ENCODE data around the gene BTAF1.

Gene BTAF1

GRCh38 chr10:92001581-92001980 is 78.0 kb downstream of the BTAF1 start:
- Histone ChIP-seq H3K36me3 (ENCODE audit: control insufficient read depth, low read length) (peaks cover 54% of the 10 kb centered on the region), H3K9me2 (replicated peaks; ENCODE audit: control insufficient read depth, low read length) (no peaks in the 10 kb centered on the region), H3K9me3 (ENCODE audit: control insufficient read depth, insufficient read depth, low read length) (no peaks in the 10 kb centered on the region), H3K27ac (ENCODE audit: low read depth, low read length) (no peak overlapping the region), H3K4me2 (ENCODE audit: low read length) (no peak overlapping the region), H4K20me1 (ENCODE audit: control insufficient read depth, insufficient read depth, low read depth, low read length) (no peaks in the 10 kb centered on the region), H3K79me2 (ENCODE audit: control insufficient read depth, low read length) (no peaks in the 10 kb centered on the region), H3F3A (ENCODE audit: control insufficient read depth, insufficient read depth) (no peaks in the 10 kb centered on the region), H3K27me3 (ENCODE audit: control insufficient read depth, low read length) (no peaks in the 10 kb centered on the region), H3K4me3 (ENCODE audit: low read length) (no peak overlapping the region), H3K4me1 (ENCODE audit: control insufficient read depth, low read length) (no peaks in the 10 kb centered on the region)
- no peak for TF ChIP-seq EZH2phosphoT487 (IDR thresholded peaks at IDR 0.05; ENCODE audit: borderline replicate concordance, low read length)
- TF ChIP-seq, protein P1, sequence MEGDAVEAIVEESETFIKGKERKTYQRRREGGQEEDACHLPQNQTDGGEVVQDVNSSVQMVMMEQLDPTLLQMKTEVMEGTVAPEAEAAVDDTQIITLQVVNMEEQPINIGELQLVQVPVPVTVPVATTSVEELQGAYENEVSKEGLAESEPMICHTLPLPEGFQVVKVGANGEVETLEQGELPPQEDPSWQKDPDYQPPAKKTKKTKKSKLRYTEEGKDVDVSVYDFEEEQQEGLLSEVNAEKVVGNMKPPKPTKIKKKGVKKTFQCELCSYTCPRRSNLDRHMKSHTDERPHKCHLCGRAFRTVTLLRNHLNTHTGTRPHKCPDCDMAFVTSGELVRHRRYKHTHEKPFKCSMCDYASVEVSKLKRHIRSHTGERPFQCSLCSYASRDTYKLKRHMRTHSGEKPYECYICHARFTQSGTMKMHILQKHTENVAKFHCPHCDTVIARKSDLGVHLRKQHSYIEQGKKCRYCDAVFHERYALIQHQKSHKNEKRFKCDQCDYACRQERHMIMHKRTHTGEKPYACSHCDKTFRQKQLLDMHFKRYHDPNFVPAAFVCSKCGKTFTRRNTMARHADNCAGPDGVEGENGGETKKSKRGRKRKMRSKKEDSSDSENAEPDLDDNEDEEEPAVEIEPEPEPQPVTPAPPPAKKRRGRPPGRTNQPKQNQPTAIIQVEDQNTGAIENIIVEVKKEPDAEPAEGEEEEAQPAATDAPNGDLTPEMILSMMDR (IDR thresholded peaks at IDR 0.05; ENCODE audit: low read depth, low read length, poor library complexity, severe bottlenecking), result no peak

GRCh38 chr10:92001995-92002394 is 78.4 kb downstream of the BTAF1 start:
- Histone ChIP-seq H3K79me2 (ENCODE audit: control insufficient read depth, low read length) (no peaks in the 10 kb centered on the region), H3K27me3 (ENCODE audit: control insufficient read depth, low read length) (no peaks in the 10 kb centered on the region), H3F3A (ENCODE audit: control insufficient read depth, insufficient read depth) (no peaks in the 10 kb centered on the region), H3K36me3 (ENCODE audit: control insufficient read depth, low read length) (peaks cover 51% of the 10 kb centered on the region), H3K4me1 (ENCODE audit: control insufficient read depth, low read length) (no peaks in the 10 kb centered on the region), H4K20me1 (ENCODE audit: control insufficient read depth, insufficient read depth, low read depth, low read length) (no peaks in the 10 kb centered on the region), H3K4me3 (ENCODE audit: low read length) (no peak overlapping the region), H3K4me2 (ENCODE audit: low read length) (no peak overlapping the region), H3K9me2 (replicated peaks; ENCODE audit: control insufficient read depth, low read length) (no peaks in the 10 kb centered on the region), H3K9me3 (ENCODE audit: control insufficient read depth, insufficient read depth, low read length) (no peaks in the 10 kb centered on the region), H3K27ac (ENCODE audit: low read depth, low read length) (no peak overlapping the region)
- no peak for TF ChIP-seq EZH2phosphoT487 (IDR thresholded peaks at IDR 0.05; ENCODE audit: borderline replicate concordance, low read length)
- TF ChIP-seq, protein P1 (IDR thresholded peaks at IDR 0.05; ENCODE audit: low read depth, low read length, poor library complexity, severe bottlenecking), result no peak

GRCh38 chr10:92003258-92003657 is 79.7 kb downstream of the BTAF1 start:
- H3K79me2 ChIP-seq (ENCODE audit: control insufficient read depth, low read length), result no peaks in the 10 kb centered on the region
- no peaks in the 10 kb centered on the region for H3K4me1 ChIP-seq (ENCODE audit: control insufficient read depth, low read length)
- H3K4me3 ChIP-seq (ENCODE audit: low read length), result no peak overlapping the region
- no peaks in the 10 kb centered on the region for H3K9me2 ChIP-seq (replicated peaks; ENCODE audit: control insufficient read depth, low read length)
- H3K27me3 ChIP-seq (ENCODE audit: control insufficient read depth, low read length), result no peaks in the 10 kb centered on the region
- peaks cover 47% of the 10 kb centered on the region for H3K36me3 ChIP-seq (ENCODE audit: control insufficient read depth, low read length)
- no peak overlapping the region for H3K4me2 ChIP-seq (ENCODE audit: low read length)
- H3K27ac ChIP-seq (ENCODE audit: low read depth, low read length), result no peak overlapping the region
- H4K20me1 ChIP-seq (ENCODE audit: control insufficient read depth, insufficient read depth, low read depth, low read length), result no peaks in the 10 kb centered on the region
- no peaks in the 10 kb centered on the region for H3K9me3 ChIP-seq (ENCODE audit: control insufficient read depth, insufficient read depth, low read length)
- no peaks in the 10 kb centered on the region for H3F3A ChIP-seq (ENCODE audit: control insufficient read depth, insufficient read depth)
- no peak for TF ChIP-seq EZH2phosphoT487 (IDR thresholded peaks at IDR 0.05; ENCODE audit: borderline replicate concordance, low read length)
- TF ChIP-seq, protein P1 (IDR thresholded peaks at IDR 0.05; ENCODE audit: low read depth, low read length, poor library complexity, severe bottlenecking), result no peak

DNA sequence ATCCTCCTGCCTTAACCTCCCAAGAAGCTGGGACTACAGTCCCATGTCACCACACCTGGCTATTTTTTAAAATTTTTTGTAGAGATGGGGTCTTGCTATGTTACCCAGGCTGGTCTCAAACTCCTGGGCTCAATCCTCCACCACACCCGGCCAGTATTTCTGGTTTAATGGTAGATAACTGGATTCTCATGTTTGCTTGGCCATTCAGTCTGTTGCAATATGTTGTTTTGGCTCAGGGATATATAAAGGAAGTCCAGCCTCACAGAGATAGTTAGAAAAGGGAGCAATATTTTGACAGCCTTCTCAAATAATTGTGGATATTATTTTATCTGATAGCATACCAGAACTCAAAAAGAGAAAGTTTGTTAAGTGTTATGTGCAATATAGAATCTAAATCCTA is 82.4 kb downstream of the BTAF1 start:
- TF ChIP-seq, protein P1 (IDR thresholded peaks at IDR 0.05; ENCODE audit: low read depth, low read length, poor library complexity, severe bottlenecking), result no peak
- no peak for TF ChIP-seq EZH2phosphoT487 (IDR thresholded peaks at IDR 0.05; ENCODE audit: borderline replicate concordance, low read length)
- no peak overlapping the region for H3K4me2 ChIP-seq (ENCODE audit: low read length)
- peaks cover 44% of the 10 kb centered on the region for H3K36me3 ChIP-seq (ENCODE audit: control insufficient read depth, low read length)
- H3K9me3 ChIP-seq (ENCODE audit: control insufficient read depth, insufficient read depth, low read length), result no peaks in the 10 kb centered on the region
- H3K9me2 ChIP-seq (replicated peaks; ENCODE audit: control insufficient read depth, low read length), result no peaks in the 10 kb centered on the region
- H4K20me1 ChIP-seq (ENCODE audit: control insufficient read depth, insufficient read depth, low read depth, low read length), result no peaks in the 10 kb centered on the region
- no peaks in the 10 kb centered on the region for H3K79me2 ChIP-seq (ENCODE audit: control insufficient read depth, low read length)
- no peak overlapping the region for H3K27ac ChIP-seq (ENCODE audit: low read depth, low read length)
- no peak overlapping the region for H3K4me3 ChIP-seq (ENCODE audit: low read length)
- no peaks in the 10 kb centered on the region for H3K4me1 ChIP-seq (ENCODE audit: control insufficient read depth, low read length)
- no peaks in the 10 kb centered on the region for H3F3A ChIP-seq (ENCODE audit: control insufficient read depth, insufficient read depth)
- H3K27me3 ChIP-seq (ENCODE audit: control insufficient read depth, low read length), result no peaks in the 10 kb centered on the region

All from DOHH2 (cell line).